Loucy (cell line): Measurements from ENCODE around the gene GNG13.

Experiments used
- EZH2phosphoT487 ChIP-seq: fragments of 200-600 bp; IDR thresholded peaks from 2 replicates; pipeline ENCODE4 v1.6.1; 2018; ENCODE audit warnings: antibody characterized with exemption, mild to moderate bottlenecking, moderate library complexity, borderline replicate concordance
- TF ChIP-seq, protein P1 (sequence below): fragments of 200-600 bp; sonication (generic); conservative IDR thresholded peaks from 2 replicates; pipeline ENCODE4 v1.5.1; 2014; ENCODE audit warnings: mild to moderate bottlenecking, antibody characterized with exemption, low read length

DNA sequence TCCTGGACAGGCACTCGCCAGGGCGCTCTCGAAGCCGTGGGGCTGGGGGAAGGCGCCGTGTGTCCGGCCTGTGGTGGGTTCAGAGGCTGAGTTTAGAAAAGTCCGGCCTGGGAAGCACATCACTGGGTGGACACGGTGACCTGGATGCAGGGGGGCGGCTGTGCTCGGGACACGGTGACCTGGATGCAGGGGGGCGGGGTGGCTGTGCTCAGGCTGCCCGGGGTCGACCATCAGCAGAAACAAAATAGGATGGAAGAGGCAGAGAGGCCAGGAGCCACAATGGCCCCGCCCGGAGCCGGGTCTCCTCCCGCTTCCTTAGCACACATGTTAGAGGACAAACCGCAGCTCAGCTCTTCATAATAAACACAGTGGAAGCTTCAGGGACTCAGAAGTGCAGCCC, 43.2 kb upstream of the GNG13 start:
- TF ChIP-seq EZH2phosphoT487 = no peak
- TF ChIP-seq, protein P1, sequence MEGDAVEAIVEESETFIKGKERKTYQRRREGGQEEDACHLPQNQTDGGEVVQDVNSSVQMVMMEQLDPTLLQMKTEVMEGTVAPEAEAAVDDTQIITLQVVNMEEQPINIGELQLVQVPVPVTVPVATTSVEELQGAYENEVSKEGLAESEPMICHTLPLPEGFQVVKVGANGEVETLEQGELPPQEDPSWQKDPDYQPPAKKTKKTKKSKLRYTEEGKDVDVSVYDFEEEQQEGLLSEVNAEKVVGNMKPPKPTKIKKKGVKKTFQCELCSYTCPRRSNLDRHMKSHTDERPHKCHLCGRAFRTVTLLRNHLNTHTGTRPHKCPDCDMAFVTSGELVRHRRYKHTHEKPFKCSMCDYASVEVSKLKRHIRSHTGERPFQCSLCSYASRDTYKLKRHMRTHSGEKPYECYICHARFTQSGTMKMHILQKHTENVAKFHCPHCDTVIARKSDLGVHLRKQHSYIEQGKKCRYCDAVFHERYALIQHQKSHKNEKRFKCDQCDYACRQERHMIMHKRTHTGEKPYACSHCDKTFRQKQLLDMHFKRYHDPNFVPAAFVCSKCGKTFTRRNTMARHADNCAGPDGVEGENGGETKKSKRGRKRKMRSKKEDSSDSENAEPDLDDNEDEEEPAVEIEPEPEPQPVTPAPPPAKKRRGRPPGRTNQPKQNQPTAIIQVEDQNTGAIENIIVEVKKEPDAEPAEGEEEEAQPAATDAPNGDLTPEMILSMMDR = no peak
